Spleen (tissue), 11 donors: ENCODE measurements around the gene GSPT2. TPM values are rescaled to one million over a fixed set of nuclear protein-coding genes. Genes with fewer than 3 reads are reported as not detected.

Experiments
- DNase-seq: peaks from one replicate; pipeline ENCODE4 v3.0.0-alpha.2; 2020
- H3K27ac ChIP-seq, 8 donors: fragments of 200-600 bp; sonication (generic) in 7 of 8; 1 replicate in 4 of 8; 2 replicates in 4 of 8; pipeline versions ENCODE4 v1.5.0 to v1.8.0; 2016 to 2021; ENCODE audit warnings: inconsistent platforms in 4 of 8, mild to moderate bottlenecking in 4 of 8, moderate library complexity in 1 of 8
- H3K27me3 ChIP-seq, 7 donors: fragments of 200-600 bp; sonication (generic) in 6 of 7; replicated peaks in 1 of 7; 1 replicate in 4 of 7; 2 replicates in 3 of 7; pipeline versions ENCODE4 v1.5.0 to v1.8.0; 2016 to 2021; ENCODE audit warnings: inconsistent platforms in 3 of 7, mild to moderate bottlenecking in 1 of 7
- H3K36me3 ChIP-seq, 6 donors: fragments of 200-600 bp; sonication (generic) in 5 of 6; 1 replicate in 4 of 6; 2 replicates in 2 of 6; pipeline versions ENCODE4 v1.5.0 to v1.8.0; 2016 to 2021; ENCODE audit warnings: inconsistent platforms in 2 of 6
- H3K4me1 ChIP-seq, 6 donors: fragments of 200-600 bp; sonication (generic) in 5 of 6; 1 replicate in 3 of 6; 2 replicates in 3 of 6; pipeline versions ENCODE4 v1.5.0 to v1.8.0; 2016 to 2021; ENCODE audit warnings: inconsistent platforms in 3 of 6
- H3K4me3 ChIP-seq, 8 donors: fragments of 200-600 bp; sonication (generic) in 7 of 8; 1 replicate in 4 of 8; 2 replicates in 4 of 8; pipeline versions ENCODE4 v1.5.0 to v1.8.0; 2016 to 2021; ENCODE audit warnings: inconsistent platforms in 4 of 8, mild to moderate bottlenecking in 4 of 8, moderate library complexity in 2 of 8
- H3K9me3 ChIP-seq, 8 donors: fragments of 200-600 bp; sonication (generic) in 7 of 8; 1 replicate in 4 of 8; 2 replicates in 4 of 8; pipeline versions ENCODE4 v1.5.0 to v1.8.0; 2016 to 2021; ENCODE audit warnings: inconsistent platforms in 4 of 8
- POLR2A ChIP-seq, 3 donors: fragments of 450-650 bp; IDR thresholded peaks; one replicate each; pipeline ENCODE4 v1.5.1; 2017; ENCODE audit warnings: antibody characterized with exemption in 3 of 3, mild to moderate bottlenecking in 1 of 3
- POLR2AphosphoS5 ChIP-seq, 3 donors: sonication (generic); formaldehyde crosslinking; IDR thresholded peaks; one replicate each; pipeline ENCODE4 v1.5.1; 2017; ENCODE audit warnings: antibody characterized with exemption in 3 of 3
- WGBS, 5 donors: extraction: QIAGEN DNeasy Blood & Tissue Kit in 3 of 5; methylation state at CpG; one replicate each; pipeline versions ENCODE4 v1.1.5 to v1.1.7; 2013 to 2018; 5-methylcytosine and 5-hydroxymethylcytosine counted together
- intact Hi-C: fragments of 100-400 bp; cut with DNase I; formaldehyde crosslinking; loops from one replicate; pipeline ENCODE4 v1.15.0; 2023; ENCODE audit warnings: low total_unique reads
- polyA plus RNA-seq, 3 donors: library from polyadenylated mRNA; stranded (reverse); fragments of 200-250 nt; gene quantifications; one replicate each; pipeline ENCODE4 v1.2.1, GENCODE V29; 2013
- total RNA-seq, 7 donors: library from RNA; depleted of rRNA in 3 of 7; stranded (reverse); fragments of >200 nt in 3 of 7; fragmentation: NEBNext Ultra II Directional in 4 of 7; extraction: Animal tissue kit (Norgen Biotek cat#: 25700) in 4 of 7; gene quantifications; one replicate each; pipeline versions ENCODE4 v1.1.0 to v1.2.1, GENCODE V29; 2016 to 2021
- TF ChIP-seq, protein P1 (sequence below), 11 experiments: fragments of 200-600 bp in 7 of 11; fragments of 450-650 bp in 4 of 11; sonication (generic) in 4 of 11; IDR thresholded peaks in 8 of 11; conservative IDR thresholded peaks in 3 of 11; 1 replicate in 7 of 11; 2 replicates in 4 of 11; pipeline versions ENCODE4 v1.4.0 to v1.8.0; 2016 to 2021; ENCODE audit warnings: antibody characterized with exemption in 11 of 11, inconsistent platforms in 4 of 11, mild to moderate bottlenecking in 1 of 11
- donor health status: healthy with polysubstance abuse.
- donor health status: DM: no; HTN: no; CAD: no; lungs with moderate emphysema.
- donor health status: DM: no; HTN: no; CAD: no.
- donor health status: Bipolar disorder and iron deficiency.
- donor health status: healthy.
- donor health status: DM: no; HTN: no; CAD: no.
- donor health status: DM: yes; HTN: yes; CAD: no.

The GSPT2 gene
- total and polyA plus RNA-seq, 10 donors, result 5.9 to 10.8 (median 8.0) TPM

DNA sequence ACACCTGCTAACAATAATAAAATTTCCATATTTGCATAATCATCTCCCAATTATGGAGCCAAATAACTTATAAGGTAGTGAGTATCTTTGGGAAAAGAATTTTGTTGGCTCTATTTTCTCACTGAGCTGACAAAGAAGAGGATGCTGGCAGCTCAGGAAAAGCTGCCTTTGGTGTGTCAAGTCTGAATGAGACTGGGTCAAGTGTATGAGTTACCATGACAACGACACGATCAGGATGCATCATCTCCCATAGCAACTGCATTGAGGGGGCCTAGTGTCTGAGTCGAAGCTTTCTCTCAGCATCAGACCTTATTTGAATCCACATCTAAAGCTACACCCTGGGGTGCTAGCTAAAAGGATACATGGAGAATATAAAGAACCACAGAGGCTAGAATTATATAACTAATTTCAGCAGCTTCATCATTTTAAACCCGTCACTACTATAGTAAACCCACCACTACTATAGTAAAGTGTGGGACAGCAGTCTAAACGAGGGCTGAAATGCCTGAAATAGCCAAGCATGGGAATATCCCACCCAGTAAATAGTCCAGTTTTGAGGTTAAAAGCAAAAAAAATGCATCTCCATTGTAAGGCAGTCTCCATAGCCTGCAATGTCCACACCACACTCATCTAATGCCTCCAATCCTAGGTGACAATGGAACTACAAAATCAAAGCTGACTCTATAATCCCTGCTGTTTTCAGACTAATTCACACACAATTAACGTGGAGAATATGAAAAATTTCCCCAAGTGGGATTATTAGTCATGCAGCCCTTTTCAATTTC is 16.0 kb downstream of the GSPT2 start:
- H3K36me3 ChIP-seq, result no peaks in the 10 kb centered on the region
- H3K4me3 ChIP-seq, result no peak overlapping the region
- TF ChIP-seq POLR2A (IDR thresholded peaks at IDR 0.05) (no peak), POLR2AphosphoS5 (IDR thresholded peaks at IDR 0.05) (no peak)
- TF ChIP-seq, protein P1, sequence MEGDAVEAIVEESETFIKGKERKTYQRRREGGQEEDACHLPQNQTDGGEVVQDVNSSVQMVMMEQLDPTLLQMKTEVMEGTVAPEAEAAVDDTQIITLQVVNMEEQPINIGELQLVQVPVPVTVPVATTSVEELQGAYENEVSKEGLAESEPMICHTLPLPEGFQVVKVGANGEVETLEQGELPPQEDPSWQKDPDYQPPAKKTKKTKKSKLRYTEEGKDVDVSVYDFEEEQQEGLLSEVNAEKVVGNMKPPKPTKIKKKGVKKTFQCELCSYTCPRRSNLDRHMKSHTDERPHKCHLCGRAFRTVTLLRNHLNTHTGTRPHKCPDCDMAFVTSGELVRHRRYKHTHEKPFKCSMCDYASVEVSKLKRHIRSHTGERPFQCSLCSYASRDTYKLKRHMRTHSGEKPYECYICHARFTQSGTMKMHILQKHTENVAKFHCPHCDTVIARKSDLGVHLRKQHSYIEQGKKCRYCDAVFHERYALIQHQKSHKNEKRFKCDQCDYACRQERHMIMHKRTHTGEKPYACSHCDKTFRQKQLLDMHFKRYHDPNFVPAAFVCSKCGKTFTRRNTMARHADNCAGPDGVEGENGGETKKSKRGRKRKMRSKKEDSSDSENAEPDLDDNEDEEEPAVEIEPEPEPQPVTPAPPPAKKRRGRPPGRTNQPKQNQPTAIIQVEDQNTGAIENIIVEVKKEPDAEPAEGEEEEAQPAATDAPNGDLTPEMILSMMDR (IDR thresholded peaks at IDR 0.05 in 8 of 11, conservative IDR thresholded peaks at IDR 0.05 in 3 of 11), result no peak
- intact Hi-C loops, result no loop called here
- peaks cover 0 to 19% (median 0%) of the 10 kb centered on the region in 7 donors for H3K27me3 ChIP-seq
- 55 to 74% (median 65%) methylated on average over 6 of the region's 6 CpGs for WGBS, 5 donors
- no peaks in the 10 kb centered on the region for H3K9me3 ChIP-seq
- H3K27ac ChIP-seq, result no peak overlapping the region
- no peaks in the 10 kb centered on the region for H3K4me1 ChIP-seq
- DNase-seq, result no peak

DNA sequence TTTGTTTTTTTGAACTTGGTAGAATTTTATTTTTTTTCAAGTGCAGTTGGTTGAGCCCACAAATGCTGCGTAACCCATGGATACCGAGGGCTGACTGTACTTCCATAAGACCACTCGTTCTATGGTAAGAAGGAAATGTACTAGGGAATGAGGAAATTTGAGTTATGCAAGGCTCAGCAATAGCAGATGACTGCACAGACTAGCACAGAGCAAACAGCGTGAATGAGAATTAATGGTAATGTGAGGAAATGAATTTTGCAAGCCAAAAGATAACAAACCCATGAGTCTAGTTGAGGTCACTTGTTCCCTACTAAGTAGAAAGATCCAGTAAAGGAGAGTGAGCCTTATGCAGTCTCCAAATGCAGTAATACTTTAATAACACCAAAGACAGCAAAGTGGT is 17.4 kb downstream of the GSPT2 start:
- Histone ChIP-seq H3K4me3 (no peak overlapping the region), H3K4me1 (no peaks in the 10 kb centered on the region)
- intact Hi-C loops, result no loop called here

DNA sequence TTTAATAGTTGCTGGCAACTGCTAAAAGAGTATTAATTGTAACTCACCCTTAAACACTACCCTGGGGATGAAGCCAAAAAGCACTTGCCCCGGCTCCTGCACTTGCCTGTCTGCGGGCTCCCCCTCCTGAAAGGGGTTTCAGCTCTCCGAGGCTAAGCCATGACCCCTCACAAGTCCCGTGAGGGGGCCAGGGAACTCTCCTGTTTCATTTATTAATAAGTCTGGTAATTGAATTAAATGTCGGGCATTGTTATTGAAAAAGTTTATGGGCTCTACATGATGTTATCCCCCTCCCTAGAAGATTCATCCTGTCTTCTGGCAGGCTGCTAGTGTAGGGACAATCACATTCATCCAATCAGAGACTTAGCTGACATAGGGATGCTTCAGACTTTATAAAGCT is 23.3 kb downstream of the GSPT2 start:
- no peaks in the 10 kb centered on the region for H3K9me3 ChIP-seq
- no peak overlapping the region for H3K4me3 ChIP-seq
- 75 to 93% (median 83%) methylated on average over 5 of the region's 5 CpGs for WGBS, 5 donors
- no peak overlapping the region for H3K27ac ChIP-seq
- intact Hi-C loops, result no loop called here
- no peaks in the 10 kb centered on the region for H3K27me3 ChIP-seq
- no peaks in the 10 kb centered on the region for H3K36me3 ChIP-seq
- no peak for TF ChIP-seq POLR2A (IDR thresholded peaks at IDR 0.05)
- no peak for TF ChIP-seq POLR2AphosphoS5 (IDR thresholded peaks at IDR 0.05)
- no peak for DNase-seq
- no peaks in the 10 kb centered on the region for H3K4me1 ChIP-seq

More for the DNA sequence above, 17.4 kb downstream of the GSPT2 start:
- WGBS, 5 donors, result 44 to 86% (median 68%) methylated on average over 4 of the region's 4 CpGs
- no peak overlapping the region for H3K27ac ChIP-seq
- H3K36me3 ChIP-seq, result no peaks in the 10 kb centered on the region
- no peaks in the 10 kb centered on the region for H3K9me3 ChIP-seq
- H3K27me3 ChIP-seq, result peaks cover 0 to 7% (median 0%) of the 10 kb centered on the region in 7 donors
- DNase-seq, result no peak
- TF ChIP-seq POLR2A (IDR thresholded peaks at IDR 0.05), result no peak
- no peak for TF ChIP-seq POLR2AphosphoS5 (IDR thresholded peaks at IDR 0.05)
- TF ChIP-seq, protein P1 (IDR thresholded peaks at IDR 0.05 in 8 of 11, conservative IDR thresholded peaks at IDR 0.05 in 3 of 11), result no peak

DNA sequence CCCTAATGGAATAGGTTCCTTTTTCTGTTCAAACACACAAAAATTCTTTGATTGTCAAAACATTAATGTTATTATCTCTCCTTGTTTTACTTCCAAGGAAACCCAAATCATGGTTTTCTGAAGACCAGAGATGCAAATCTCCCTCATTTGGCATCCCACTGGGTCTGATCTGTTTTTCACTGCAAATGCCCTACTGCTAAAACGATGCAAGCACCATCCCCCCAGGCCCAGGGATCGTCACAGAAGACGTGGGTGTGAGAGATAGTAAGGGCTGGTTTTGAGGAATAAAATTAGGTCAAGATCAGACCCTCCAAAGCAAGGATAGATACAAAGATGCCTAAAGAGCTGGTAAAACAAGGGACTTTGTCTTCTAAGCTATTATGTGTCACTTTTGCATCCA is 33.6 kb downstream of the GSPT2 start:
- no peaks in the 10 kb centered on the region for H3K36me3 ChIP-seq
- no peak overlapping the region for H3K27ac ChIP-seq
- DNase-seq, result no peak
- intact Hi-C loops, result no loop called here
- WGBS, 5 donors, result 29 to 60% (median 53%) methylated on average over 3 of the region's 3 CpGs
- no peaks in the 10 kb centered on the region for H3K4me1 ChIP-seq
- H3K27me3 ChIP-seq, result peaks cover 0 to 25% (median 0%) of the 10 kb centered on the region in 7 donors
- no peaks in the 10 kb centered on the region for H3K9me3 ChIP-seq
- H3K4me3 ChIP-seq, result no peak overlapping the region
- no peak for TF ChIP-seq POLR2A (IDR thresholded peaks at IDR 0.05)
- TF ChIP-seq, protein P1 (IDR thresholded peaks at IDR 0.05 in 8 of 11, conservative IDR thresholded peaks at IDR 0.05 in 3 of 11), result no peak
- TF ChIP-seq POLR2AphosphoS5 (IDR thresholded peaks at IDR 0.05), result no peak
